Measurements from ENCODE around the gene CNST. TPM values are rescaled to one million over a fixed set of nuclear protein-coding genes. Genes with fewer than 3 reads are reported as not detected.

CNST gene
- polyA plus RNA-seq, 1 experiment: 21.5 TPM

DNA sequence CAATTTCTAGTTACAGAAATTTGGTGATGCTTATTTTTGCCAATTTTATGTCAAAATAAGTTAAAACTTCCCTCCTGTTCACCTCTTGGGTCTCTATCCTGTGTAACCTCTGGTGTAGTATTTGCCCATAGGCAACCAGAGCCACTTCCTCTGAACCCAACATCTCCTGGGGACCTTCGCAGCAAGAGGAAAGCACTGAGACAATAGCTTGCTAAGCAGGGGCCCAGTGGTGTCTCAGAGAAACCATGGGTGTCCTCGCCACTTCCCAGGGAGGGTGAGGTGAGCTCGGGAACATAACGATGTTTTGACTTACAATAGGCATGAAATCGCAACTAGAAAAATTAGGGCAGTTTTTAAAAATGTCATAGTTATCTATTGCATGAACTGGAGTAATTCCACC, 101.5 kb downstream of the CNST start:
- Histone ChIP-seq H3K4me3 (ENCODE audit: low read depth, low read length) (no peak overlapping the region), H3K9me3 (ENCODE audit: control insufficient read depth, insufficient read depth, low read length) (no peaks in the 10 kb centered on the region), H3K27me3 (ENCODE audit: control insufficient read depth, insufficient read depth, low read length) (no peaks in the 10 kb centered on the region), H3K27ac (ENCODE audit: low read depth, low read length) (no peak overlapping the region)
- no peak for DNase-seq (ENCODE audit: low read depth, low spot score)
- ChIA-PET POLR2A (no interaction called here), CTCF (interaction anchor here (0.8 to 1.4 kb wide), 2 partner anchors 20 to 21 kb away, joined by 3 to 7 read pairs; no protein-coding TSS in a partner anchor)
- TF ChIP-seq, protein P1, sequence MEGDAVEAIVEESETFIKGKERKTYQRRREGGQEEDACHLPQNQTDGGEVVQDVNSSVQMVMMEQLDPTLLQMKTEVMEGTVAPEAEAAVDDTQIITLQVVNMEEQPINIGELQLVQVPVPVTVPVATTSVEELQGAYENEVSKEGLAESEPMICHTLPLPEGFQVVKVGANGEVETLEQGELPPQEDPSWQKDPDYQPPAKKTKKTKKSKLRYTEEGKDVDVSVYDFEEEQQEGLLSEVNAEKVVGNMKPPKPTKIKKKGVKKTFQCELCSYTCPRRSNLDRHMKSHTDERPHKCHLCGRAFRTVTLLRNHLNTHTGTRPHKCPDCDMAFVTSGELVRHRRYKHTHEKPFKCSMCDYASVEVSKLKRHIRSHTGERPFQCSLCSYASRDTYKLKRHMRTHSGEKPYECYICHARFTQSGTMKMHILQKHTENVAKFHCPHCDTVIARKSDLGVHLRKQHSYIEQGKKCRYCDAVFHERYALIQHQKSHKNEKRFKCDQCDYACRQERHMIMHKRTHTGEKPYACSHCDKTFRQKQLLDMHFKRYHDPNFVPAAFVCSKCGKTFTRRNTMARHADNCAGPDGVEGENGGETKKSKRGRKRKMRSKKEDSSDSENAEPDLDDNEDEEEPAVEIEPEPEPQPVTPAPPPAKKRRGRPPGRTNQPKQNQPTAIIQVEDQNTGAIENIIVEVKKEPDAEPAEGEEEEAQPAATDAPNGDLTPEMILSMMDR (IDR thresholded peaks at IDR 0.05; ENCODE audit: low read depth, low read length): no peak

DNA sequence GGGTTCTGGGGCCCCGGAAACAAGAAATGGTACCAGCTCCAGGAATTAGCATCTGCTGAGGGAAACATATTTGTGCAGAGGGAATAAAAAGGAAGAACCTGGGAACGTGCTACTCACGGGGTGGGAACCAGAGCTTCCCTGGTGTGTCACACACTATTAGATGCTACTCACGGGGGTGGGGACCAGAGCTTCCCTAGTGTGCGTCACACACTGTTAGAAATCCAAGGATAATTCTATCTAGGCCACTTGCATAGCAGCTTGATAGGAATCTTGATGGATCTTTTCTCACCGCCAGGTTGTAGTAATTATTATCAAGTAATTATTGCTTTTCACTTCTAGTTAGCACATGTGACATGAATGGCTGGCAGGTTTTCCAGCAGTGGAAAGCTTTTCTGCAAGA, 103.4 kb downstream of the CNST start:
- ChIA-PET POLR2A (no interaction called here), CTCF (interaction anchor here (1.4 kb wide), 1 partner anchor 19 kb away, joined by 5 read pairs; no protein-coding TSS in a partner anchor)
- TF ChIP-seq, protein P1 (IDR thresholded peaks at IDR 0.05; ENCODE audit: low read depth, low read length): no peak
- H3K9me3 ChIP-seq (ENCODE audit: control insufficient read depth, insufficient read depth, low read length): no peaks in the 10 kb centered on the region
- no peak overlapping the region for H3K27ac ChIP-seq (ENCODE audit: low read depth, low read length)
- DNase-seq (ENCODE audit: low read depth, low spot score): no peak
- no peaks in the 10 kb centered on the region for H3K27me3 ChIP-seq (ENCODE audit: control insufficient read depth, insufficient read depth, low read length)
- H3K4me3 ChIP-seq (ENCODE audit: low read depth, low read length): no peak overlapping the region

DNA sequence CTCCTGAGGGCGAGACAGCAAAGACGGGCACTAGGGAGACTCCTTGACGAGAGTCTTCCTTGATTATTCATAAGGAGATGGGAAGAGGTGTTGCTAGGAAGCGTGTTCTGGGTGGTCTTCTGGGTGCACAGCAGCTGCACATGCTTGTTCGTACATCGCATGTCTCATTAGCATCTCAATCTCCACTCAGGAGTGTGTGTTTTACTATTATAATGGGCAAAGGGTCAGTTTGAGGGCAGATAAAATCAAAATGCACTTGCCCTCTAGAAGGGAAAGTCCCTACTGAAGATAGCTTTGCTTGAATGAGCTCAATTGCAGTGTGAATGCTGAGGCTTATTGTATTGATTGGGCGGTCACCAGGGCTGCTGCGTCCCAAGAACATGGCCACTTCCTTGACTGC, 107.8 kb downstream of the CNST start:
- DNase-seq (ENCODE audit: low read depth, low spot score): no peak
- TF ChIP-seq, protein P1 (IDR thresholded peaks at IDR 0.05; ENCODE audit: low read depth, low read length): no peak
- Histone ChIP-seq H3K4me3 (ENCODE audit: low read depth, low read length) (no peak overlapping the region), H3K27me3 (ENCODE audit: control insufficient read depth, insufficient read depth, low read length) (no peaks in the 10 kb centered on the region), H3K27ac (ENCODE audit: low read depth, low read length) (no peak overlapping the region), H3K9me3 (ENCODE audit: control insufficient read depth, insufficient read depth, low read length) (no peaks in the 10 kb centered on the region)
- ChIA-PET CTCF (interaction anchor here (2.7 kb wide), 1 partner anchor 26 kb away, joined by 9 read pairs; no protein-coding TSS in a partner anchor), POLR2A (no interaction called here)

GRCh38 chr1:246677842-246678241, 111.6 kb downstream of the CNST start:
- Histone ChIP-seq H3K9me3 (ENCODE audit: control insufficient read depth, insufficient read depth, low read length) (no peaks in the 10 kb centered on the region), H3K27ac (ENCODE audit: low read depth, low read length) (no peak overlapping the region), H3K27me3 (ENCODE audit: control insufficient read depth, insufficient read depth, low read length) (no peaks in the 10 kb centered on the region), H3K4me3 (ENCODE audit: low read depth, low read length) (no peak overlapping the region)
- CTCF ChIA-PET: interaction anchor here (0.7 to 1.2 kb wide), 2 partner anchors 12 to 18 kb away, joined by 3 to 4 read pairs; no protein-coding TSS in a partner anchor
- POLR2A ChIA-PET: no interaction called here
- DNase-seq (ENCODE audit: low read depth, low spot score): no peak
- TF ChIP-seq, protein P1 (IDR thresholded peaks at IDR 0.05; ENCODE audit: low read depth, low read length): no peak

GRCh38 chr1:246678816-246679793, 112.8 kb downstream of the CNST start:
- CTCF ChIA-PET: interaction anchor here (1.0 to 2.6 kb wide), 2 partner anchors 11 to 74 kb away, joined by 3 to 28 read pairs; no protein-coding TSS in a partner anchor
- Histone ChIP-seq H3K27ac (ENCODE audit: low read depth, low read length) (no peak overlapping the region), H3K27me3 (ENCODE audit: control insufficient read depth, insufficient read depth, low read length) (no peaks in the 10 kb centered on the region), H3K4me3 (ENCODE audit: low read depth, low read length) (no peak overlapping the region), H3K9me3 (ENCODE audit: control insufficient read depth, insufficient read depth, low read length) (no peaks in the 10 kb centered on the region)
- TF ChIP-seq, protein P1 (IDR thresholded peaks at IDR 0.05; ENCODE audit: low read depth, low read length): no peak
- DNase-seq (ENCODE audit: low read depth, low spot score): no peak
- POLR2A ChIA-PET: no interaction called here
